GM19468 (cell line): ENCODE data around the gene CDK7.
"Not testable (repeated sequence)": the region's sequence is repeated elsewhere in the genome, so short reads cannot be mapped to it uniquely, and the experiment has no call there.

Experiments used
- ATAC-seq: cut with Tn5 transposase; IDR thresholded peaks from one replicate; pipeline ENCODE4 v1.9.1; 2021; ENCODE audit warnings: mild to moderate bottlenecking, moderate library complexity, moderate number of reproducible peaks; ENCODE audit not compliant: unreplicated experiment; ENCODE audit errors: extremely low read depth

The CDK7 gene

GRCh38 chr5:69234457-69235268, at the start of gene CDK7:
Gene CDK7, plus strand, starts transcription at chr5:69234886. Its CDS starts 90 bp downstream, at chr5:69234976.
- ATAC-seq = peak; percentile 96

DNA sequence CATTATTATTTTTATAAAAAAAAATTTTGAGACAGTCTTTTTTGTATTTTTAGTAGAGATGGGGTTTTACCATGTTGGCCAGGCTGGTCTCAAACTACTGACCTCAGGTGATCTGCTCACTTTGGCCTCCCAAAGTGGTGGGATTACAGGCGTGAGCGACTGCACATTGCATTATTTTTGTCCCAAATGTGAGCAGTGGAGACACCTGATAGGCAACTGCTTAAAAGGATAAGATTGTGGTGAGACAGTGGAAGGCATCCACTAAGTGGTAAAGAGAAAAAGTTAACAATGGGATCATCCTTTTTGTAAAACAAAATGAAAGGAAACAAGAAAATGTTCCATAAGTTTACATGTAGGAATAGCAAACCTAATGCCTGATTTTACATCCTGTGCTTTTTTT, 47.3 kb upstream of the CDK7 start:
- no peak for ATAC-seq

DNA sequence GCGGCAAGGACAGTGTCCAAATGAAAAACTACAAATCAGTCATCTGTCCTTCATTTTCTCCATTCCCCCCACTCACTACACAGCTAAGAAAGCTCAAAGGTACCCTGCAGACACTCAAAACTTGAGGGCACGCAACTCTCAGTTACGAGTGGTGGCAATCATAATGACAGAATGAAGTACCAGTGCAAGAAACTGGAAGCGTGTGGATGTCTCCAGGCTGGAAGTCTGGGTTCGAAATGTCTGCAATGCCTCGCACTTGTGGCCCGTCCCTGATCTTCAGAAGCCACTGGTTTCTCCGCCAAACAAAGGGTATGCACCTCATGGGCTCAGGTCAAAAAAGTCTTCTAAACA, 45.9 kb upstream of the CDK7 start:
- no peak for ATAC-seq

DNA sequence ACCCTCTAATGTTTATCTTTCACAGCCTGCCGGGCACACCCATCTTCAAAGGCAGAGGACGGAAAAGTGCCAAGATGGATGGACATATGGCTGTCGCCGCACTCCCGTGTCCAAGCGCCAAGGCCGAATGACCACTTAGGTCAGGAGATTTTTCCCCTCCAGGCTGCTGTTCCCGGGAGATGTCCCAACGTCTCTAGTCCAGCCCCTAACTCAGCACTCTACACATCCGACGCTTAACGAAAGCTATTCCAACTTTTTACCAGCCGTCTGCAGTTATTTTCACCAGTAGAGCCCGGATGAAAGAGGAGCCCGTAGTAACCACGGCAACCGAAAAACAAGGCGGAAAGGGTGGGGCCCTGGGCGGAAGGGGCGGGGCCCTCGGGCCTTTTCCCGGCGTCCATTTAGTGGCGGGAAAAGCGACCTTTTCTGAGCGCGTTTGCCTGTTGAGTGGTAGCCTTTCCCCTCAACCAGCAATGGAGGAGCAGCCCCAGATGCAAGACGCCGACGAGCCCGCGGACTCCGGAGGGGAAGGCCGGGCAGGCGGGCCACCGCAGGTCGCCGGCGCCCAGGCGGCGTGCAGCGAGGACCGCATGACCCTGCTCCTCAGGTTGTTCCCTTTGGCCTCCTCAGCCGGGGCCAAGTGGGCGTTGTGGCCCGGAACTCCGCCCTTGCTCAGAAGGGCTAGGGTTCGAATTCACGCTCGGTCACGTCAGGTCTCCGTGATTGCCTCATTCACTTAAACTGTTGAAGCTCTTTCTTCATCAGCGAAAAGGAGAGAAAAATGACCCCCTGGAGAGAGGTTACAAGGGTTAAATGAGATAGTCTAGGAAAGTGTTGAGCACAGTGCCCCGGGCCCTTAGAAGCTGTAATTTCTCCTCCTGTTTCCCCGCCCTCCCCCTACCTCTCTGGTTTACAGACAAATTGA, 45.3 kb upstream of the CDK7 start, which contains the start of gene CENPH:
CENPH (plus strand) TSS at position 422 of the 925 bp plus-strand sequence; CDS start at position 474, 52 bp downstream.
- ATAC-seq = peak; percentile 69

DNA sequence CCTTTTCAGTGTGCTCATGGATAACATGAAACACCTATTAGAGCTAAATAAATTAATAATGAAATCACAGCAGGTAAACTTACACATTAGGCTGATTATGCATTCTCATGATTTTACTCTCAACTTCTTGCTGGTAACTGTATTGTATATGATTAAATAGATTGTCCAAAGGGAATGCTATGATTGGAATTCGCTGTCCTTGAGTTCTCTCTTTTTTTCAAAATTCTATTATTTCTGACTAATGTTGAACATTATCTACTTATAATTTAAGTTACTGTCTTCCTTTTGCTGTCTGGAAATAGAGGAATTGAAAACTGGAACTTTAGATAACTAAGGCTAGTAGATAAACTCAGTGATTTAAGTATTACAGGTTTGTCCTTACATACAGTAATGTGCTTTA, 32.2 kb upstream of the CDK7 start:
- ATAC-seq = no peak

DNA sequence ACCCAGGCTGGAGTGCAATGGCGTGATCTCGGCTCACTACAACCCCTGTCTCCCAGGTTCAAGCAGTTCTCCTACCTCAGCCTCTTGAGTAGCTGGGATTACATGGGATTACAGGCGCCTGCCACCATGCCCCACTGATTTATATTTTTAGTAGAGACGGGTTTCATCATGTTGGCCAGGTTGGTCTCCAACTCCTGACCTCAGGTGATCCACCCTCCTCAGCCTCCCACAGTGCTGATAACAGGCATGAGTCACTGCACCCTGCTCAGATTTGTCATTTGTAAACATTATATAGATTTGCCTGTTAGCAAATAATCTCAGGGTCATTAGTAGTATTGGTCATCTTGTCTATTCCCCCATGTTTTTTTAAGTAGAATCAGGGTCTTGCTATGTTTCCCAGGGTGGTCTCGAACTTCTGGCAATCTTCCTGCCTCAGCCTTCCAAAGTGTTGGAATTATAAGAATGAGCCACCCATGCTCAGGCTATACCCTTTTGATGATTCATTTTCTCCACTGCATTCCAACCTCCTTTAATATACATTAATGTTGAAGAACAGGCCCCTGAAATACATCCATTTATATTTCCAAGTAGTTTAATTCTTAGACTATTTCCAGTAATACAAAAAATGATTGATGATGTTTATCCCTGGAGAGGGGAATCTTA, 28.0 kb upstream of the CDK7 start:
- ATAC-seq = no peak

GRCh38 chr5:69209602-69210001, 25.1 kb upstream of the CDK7 start:
- ATAC-seq = no peak

GRCh38 chr5:69211200-69211599, 23.5 kb upstream of the CDK7 start:
- ATAC-seq = no peak

DNA sequence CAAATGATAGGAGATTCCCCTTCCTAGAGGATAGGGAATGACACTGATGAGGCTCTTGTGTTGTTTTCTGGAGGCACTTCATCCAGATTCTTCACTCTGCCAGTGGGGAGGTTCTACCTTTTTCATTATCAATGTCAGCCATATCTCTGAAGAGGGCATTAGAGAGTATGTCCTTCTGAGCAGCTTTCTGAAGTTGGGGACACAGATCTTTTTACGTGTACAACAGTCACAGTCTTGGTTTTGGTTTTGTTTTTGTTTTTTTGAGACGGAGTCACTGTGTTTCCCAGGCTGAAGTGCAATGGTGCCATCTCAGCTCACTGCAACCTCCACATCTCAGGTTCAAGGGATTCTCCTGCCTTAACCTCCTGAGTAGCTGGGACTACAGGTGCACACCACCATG, 22.7 kb upstream of the CDK7 start:
- no peak for ATAC-seq

DNA sequence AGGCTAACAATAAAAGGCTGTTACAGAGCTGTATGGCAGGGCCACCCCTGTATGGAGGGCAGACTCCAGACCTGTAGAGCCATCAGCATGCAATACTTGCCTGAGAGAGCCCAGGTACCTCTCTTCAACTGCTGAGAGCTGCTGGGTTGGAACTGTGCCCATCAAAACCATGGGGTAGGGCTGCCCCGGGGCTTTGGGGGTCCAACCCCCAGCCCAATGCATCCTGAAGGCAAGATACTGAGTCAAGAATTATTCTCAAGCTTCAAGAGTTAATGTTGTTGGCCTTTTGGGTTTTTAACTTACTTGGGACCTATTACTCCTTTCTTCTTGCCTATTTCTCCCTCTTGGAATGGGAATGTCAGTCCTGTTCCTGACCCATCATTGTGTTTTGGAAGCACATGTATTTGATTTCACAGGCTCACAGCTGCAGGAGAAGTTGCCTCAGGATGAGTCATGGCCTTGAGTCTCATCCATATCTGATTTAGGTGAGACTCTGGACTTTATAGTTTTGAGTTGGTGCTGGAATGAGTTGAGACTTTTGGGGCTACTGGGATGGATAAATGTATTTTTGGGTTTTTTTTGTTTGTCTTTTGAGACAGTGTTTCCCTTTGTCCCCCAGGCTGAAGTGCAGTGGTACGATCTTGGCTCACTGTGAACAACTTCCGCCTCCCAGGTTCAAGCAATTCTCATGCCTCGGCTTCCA, 21.0 kb upstream of the CDK7 start:
- ATAC-seq = no peak

DNA sequence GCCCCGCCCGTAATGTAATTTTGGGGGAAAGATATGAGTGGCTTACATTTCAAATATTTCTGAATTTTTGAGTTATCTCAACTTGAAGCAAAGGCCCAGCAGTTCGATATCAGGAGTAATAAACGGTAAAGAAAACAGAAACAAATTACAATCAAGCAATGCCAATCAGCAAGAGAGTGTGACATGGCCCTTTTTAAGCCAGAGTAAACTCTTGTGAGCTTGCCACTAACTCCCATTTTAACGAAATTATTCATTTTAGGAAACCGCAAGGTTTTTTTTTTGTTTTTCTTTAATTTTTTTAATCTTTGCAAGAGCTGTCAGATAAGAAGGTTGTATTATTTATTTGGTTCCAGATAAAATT, 17.6 kb upstream of the CDK7 start:
- ATAC-seq = no peak

- peak; percentile 89 for ATAC-seq
These were observed 16.8 kb upstream of the CDK7 start for GRCh38 chr5:69217548-69218526.

DNA sequence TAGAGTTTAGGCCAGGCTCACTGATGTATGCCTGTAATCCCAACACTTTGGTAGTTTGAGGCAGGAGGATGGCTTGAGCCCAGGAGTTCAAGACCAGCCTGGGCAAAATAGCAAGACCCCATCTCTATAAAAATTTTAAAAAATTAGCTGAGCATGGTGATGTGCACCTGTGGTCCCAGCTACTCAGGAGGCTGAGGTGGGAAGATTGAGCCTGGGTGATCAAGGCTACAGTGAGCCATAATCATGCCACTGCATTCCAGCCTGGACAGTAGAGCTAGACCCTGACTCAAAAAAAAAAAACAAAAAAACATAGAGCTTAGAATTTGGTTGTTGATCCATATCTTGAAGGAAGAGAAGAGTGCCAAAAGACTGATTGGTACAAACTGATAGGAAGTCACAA, 14.7 kb upstream of the CDK7 start:
- no peak for ATAC-seq

DNA sequence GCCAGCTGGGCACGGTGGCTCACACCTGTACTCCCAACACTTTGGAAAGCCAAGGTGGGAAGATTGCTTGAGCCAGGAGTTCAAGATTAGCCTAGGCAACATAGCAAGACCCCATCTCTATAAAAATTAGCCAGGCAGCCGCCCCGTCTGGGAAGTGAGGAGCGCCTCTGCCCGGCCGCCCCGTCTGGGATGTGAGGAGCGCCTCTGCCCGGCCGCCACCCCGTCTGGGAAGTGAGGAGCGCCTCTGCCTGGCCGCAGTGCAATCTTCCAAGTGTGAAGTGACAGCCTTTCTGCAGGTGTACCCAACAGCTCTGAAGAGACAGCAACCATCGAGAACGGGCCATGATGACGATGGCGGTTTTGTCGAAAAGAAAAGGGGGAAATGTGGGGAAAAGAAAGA, 14.3 kb upstream of the CDK7 start:
- not testable (repeated sequence) for ATAC-seq

- not testable (repeated sequence) for ATAC-seq
These were observed 13.9 kb upstream of the CDK7 start for GRCh38 chr5:69220833-69221232.

DNA sequence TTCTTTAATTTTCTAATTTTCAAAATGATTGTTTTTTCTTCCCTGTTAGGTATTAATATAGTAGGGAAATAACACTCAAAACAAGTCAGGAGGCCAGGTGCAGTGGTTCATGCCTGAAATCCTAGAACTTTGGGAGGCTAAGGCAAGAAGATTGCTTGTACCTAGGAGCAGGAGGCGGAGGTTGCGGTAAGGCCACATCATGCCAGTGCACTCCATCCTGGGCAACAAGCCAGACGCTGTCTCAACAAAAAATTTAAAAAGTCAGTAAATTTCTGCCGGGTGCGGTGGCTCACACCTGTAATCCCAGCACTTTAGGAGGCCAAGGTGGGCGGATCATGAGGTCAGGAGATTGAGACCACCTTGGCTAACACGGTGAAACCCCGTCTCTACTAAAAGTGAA, 10.2 kb upstream of the CDK7 start:
- ATAC-seq = no peak

DNA sequence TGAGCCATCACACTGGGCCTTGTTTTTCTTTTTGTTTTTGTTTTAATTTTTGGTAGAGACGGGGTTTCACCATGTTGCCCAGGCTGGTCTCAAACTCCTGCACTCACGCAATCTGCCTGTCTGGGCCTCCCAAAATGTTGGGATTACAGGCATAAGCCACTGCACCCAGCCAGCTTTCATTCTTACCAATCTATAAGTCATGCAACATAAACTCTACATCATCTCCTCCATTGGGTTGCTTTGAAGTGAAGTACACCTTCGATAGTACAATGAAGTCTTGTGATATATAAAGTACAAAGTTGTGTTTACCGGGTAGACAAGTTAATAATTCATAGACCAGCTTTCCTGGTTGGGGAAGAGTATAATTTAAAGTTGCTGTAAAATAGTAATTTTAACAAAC, 8.8 kb upstream of the CDK7 start:
- no peak for ATAC-seq

GRCh38 chr5:69230181-69230580, 4.5 kb upstream of the CDK7 start:
- ATAC-seq = no peak

GRCh38 chr5:69231281-69231680, 3.4 kb upstream of the CDK7 start:
- ATAC-seq = no peak
